Vagina (tissue), 2 donors: ENCODE results near the gene ARHGAP10. TPM values are rescaled to one million over a fixed set of nuclear protein-coding genes. Genes with fewer than 3 reads are reported as not detected.
"Not testable (repeated sequence)": the region's sequence is repeated elsewhere in the genome, so short reads cannot be mapped to it uniquely, and the experiment has no call there.

ENCODE experiments used
- DNase-seq, 2 donors: peaks; one replicate each; pipeline ENCODE4 v3.0.0-alpha.2; 2017; ENCODE audit errors: extremely low spot score in 2 of 2
- H3K27ac ChIP-seq: fragments of 200-600 bp; sonication (generic); one replicate; pipeline ENCODE4 v1.5.1; 2019
- H3K27me3 ChIP-seq: fragments of 200-600 bp; sonication (generic); one replicate; pipeline ENCODE4 v1.5.1; 2019
- H3K36me3 ChIP-seq, 2 donors: fragments of 200-600 bp; sonication (generic); one replicate each; pipeline ENCODE4 v1.5.1; 2017 to 2019
- H3K4me1 ChIP-seq: fragments of 200-600 bp; sonication (generic); one replicate; pipeline ENCODE4 v1.5.1; 2019
- H3K4me3 ChIP-seq, 2 donors: fragments of 200-600 bp; sonication (generic); 1 replicate in 1 of 2; 2 replicates in 1 of 2; pipeline ENCODE4 v1.5.1; 2016 to 2019
- H3K9me3 ChIP-seq: fragments of 200-600 bp; sonication (generic); one replicate; pipeline ENCODE4 v1.5.1; 2019
- POLR2A ChIP-seq, 2 donors: fragments of 450-650 bp; IDR thresholded peaks; one replicate each; pipeline ENCODE4 v1.6.1; 2017; ENCODE audit warnings: antibody characterized with exemption in 2 of 2, mild to moderate bottlenecking in 2 of 2, moderate library complexity in 2 of 2
- POLR2AphosphoS5 ChIP-seq, 2 donors: sonication (generic); formaldehyde crosslinking; IDR thresholded peaks; one replicate each; pipeline ENCODE4 v1.9.0; 2017; ENCODE audit warnings: antibody characterized with exemption in 2 of 2, mild to moderate bottlenecking in 2 of 2, low read depth in 1 of 2; ENCODE audit not compliant: insufficient read depth in 1 of 2
- intact Hi-C: fragments of 100-400 bp; cut with DNase I; formaldehyde crosslinking; loops from one replicate; pipeline ENCODE4 v1.15.1; 2023
- total RNA-seq: library from RNA; depleted of rRNA; stranded (reverse); fragments of >200 nt; gene quantifications from one replicate; pipeline ENCODE4 v1.2.3, GENCODE V29; 2016
- TF ChIP-seq, protein P1 (sequence below), 3 experiments: fragments of 450-650 bp in 2 of 3; fragments of 200-600 bp in 1 of 3; sonication (generic) in 1 of 3; IDR thresholded peaks; one replicate each; pipeline ENCODE4 v1.5.1; 2017 to 2019; ENCODE audit warnings: antibody characterized with exemption in 3 of 3, mild to moderate bottlenecking in 2 of 3, moderate library complexity in 2 of 3

Gene ARHGAP10
- total RNA-seq, 1 donor from 2014 or later = 55.5 TPM

GRCh38 chr4:148077581-148077980, 345.7 kb downstream of the ARHGAP10 start:
- H3K36me3 ChIP-seq = peaks cover 0 to 23% of the 10 kb centered on the region in 2 donors
- intact Hi-C loops = no loop called here
- no peak for DNase-seq
- no peaks in the 10 kb centered on the region for H3K27me3 ChIP-seq
- TF ChIP-seq POLR2A (IDR thresholded peaks at IDR 0.05) (no peak), POLR2AphosphoS5 (IDR thresholded peaks at IDR 0.05; ENCODE audit: insufficient read depth in 1 of 2, low read depth in 1 of 2) (no peak)
- TF ChIP-seq, protein P1, sequence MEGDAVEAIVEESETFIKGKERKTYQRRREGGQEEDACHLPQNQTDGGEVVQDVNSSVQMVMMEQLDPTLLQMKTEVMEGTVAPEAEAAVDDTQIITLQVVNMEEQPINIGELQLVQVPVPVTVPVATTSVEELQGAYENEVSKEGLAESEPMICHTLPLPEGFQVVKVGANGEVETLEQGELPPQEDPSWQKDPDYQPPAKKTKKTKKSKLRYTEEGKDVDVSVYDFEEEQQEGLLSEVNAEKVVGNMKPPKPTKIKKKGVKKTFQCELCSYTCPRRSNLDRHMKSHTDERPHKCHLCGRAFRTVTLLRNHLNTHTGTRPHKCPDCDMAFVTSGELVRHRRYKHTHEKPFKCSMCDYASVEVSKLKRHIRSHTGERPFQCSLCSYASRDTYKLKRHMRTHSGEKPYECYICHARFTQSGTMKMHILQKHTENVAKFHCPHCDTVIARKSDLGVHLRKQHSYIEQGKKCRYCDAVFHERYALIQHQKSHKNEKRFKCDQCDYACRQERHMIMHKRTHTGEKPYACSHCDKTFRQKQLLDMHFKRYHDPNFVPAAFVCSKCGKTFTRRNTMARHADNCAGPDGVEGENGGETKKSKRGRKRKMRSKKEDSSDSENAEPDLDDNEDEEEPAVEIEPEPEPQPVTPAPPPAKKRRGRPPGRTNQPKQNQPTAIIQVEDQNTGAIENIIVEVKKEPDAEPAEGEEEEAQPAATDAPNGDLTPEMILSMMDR (IDR thresholded peaks at IDR 0.05) = no peak
- peaks cover 6% of the 10 kb centered on the region for H3K4me1 ChIP-seq
- no peaks in the 10 kb centered on the region for H3K9me3 ChIP-seq
- H3K4me3 ChIP-seq = no peak overlapping the region
- H3K27ac ChIP-seq = no peak overlapping the region

DNA sequence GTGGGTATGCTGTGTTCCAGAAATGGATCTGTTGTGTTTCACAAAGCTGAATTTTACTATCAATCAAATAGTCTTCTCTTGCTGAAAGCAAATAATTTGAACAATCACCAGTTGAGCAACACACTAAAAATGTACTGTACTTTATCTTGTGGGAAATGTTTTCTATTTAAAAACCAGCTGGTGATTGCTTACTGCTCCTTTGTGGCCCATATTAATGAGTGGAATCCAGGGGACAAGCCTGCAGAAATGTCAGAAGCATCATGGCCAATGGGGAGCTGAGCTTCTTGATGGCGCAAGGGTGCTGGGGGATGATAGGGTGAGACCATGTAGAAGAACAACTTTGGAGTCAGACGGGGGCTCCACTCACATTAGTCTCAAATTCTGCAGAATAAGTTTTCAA, 346.2 kb downstream of the ARHGAP10 start:
- TF ChIP-seq, protein P1 (IDR thresholded peaks at IDR 0.05) = no peak
- TF ChIP-seq POLR2A (IDR thresholded peaks at IDR 0.05) (no peak), POLR2AphosphoS5 (IDR thresholded peaks at IDR 0.05; ENCODE audit: insufficient read depth in 1 of 2, low read depth in 1 of 2) (no peak)
- H3K36me3 ChIP-seq = peaks cover 0 to 18% of the 10 kb centered on the region in 2 donors
- no peaks in the 10 kb centered on the region for H3K27me3 ChIP-seq
- intact Hi-C loops = no loop called here
- no peak overlapping the region for H3K4me3 ChIP-seq
- no peak for DNase-seq
- H3K9me3 ChIP-seq = no peaks in the 10 kb centered on the region
- peaks cover 6% of the 10 kb centered on the region for H3K4me1 ChIP-seq
- H3K27ac ChIP-seq = no peak overlapping the region

GRCh38 chr4:148079961-148080360, 348.1 kb downstream of the ARHGAP10 start:
- H3K27ac ChIP-seq = no peak overlapping the region
- H3K27me3 ChIP-seq = no peaks in the 10 kb centered on the region
- peaks cover 6% of the 10 kb centered on the region for H3K4me1 ChIP-seq
- no peak overlapping the region for H3K4me3 ChIP-seq
- peaks cover 0 to 15% of the 10 kb centered on the region in 2 donors for H3K36me3 ChIP-seq
- intact Hi-C loops = no loop called here
- no peak for DNase-seq
- TF ChIP-seq POLR2AphosphoS5 (IDR thresholded peaks at IDR 0.05; ENCODE audit: insufficient read depth in 1 of 2, low read depth in 1 of 2) (no peak), POLR2A (IDR thresholded peaks at IDR 0.05) (no peak)
- TF ChIP-seq, protein P1 (IDR thresholded peaks at IDR 0.05) = no peak
- H3K9me3 ChIP-seq = no peaks in the 10 kb centered on the region

- H3K4me3 ChIP-seq = no peak overlapping the region
- DNase-seq = peak in 1 of 2 donors; percentile 77
- H3K27me3 ChIP-seq = no peaks in the 10 kb centered on the region
- H3K4me1 ChIP-seq = peaks cover 6% of the 10 kb centered on the region
- no peaks in the 10 kb centered on the region for H3K9me3 ChIP-seq
- intact Hi-C loops = no loop called here
- TF ChIP-seq POLR2A (IDR thresholded peaks at IDR 0.05) = no peak
- no peak for TF ChIP-seq POLR2AphosphoS5 (IDR thresholded peaks at IDR 0.05; ENCODE audit: insufficient read depth in 1 of 2, low read depth in 1 of 2)
- TF ChIP-seq, protein P1 (IDR thresholded peaks at IDR 0.05) = no peak
- H3K36me3 ChIP-seq = peaks cover 0 to 15% of the 10 kb centered on the region in 2 donors
- no peak overlapping the region for H3K27ac ChIP-seq
Measured at GRCh38 chr4:148081267-148081666, 349.4 kb downstream of the ARHGAP10 start.

DNA sequence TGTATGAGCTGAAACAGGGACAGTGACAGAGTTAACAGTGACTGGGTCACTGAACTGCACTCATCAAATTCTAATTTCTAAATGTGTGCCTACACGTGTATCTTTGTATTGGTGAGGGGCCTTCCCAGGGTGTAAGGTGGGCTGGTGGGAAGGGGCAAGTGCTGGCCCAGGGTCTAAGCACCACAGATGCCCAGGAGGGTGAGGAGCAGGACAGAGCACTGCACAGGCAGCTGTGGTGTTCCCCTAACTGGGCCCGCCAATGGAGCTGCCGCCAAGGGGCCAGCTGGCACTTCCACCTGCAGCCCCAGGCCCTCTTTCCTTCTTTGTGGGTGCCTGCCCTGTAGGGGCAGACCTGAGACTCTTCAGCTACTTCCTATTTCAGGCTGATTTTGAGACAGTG, 349.9 kb downstream of the ARHGAP10 start:
- no peak for TF ChIP-seq POLR2AphosphoS5 (IDR thresholded peaks at IDR 0.05; ENCODE audit: insufficient read depth in 1 of 2, low read depth in 1 of 2)
- TF ChIP-seq, protein P1 (IDR thresholded peaks at IDR 0.05) = no peak
- no peak for TF ChIP-seq POLR2A (IDR thresholded peaks at IDR 0.05)
- no peak for DNase-seq
- Histone ChIP-seq H3K27me3 (no peaks in the 10 kb centered on the region), H3K9me3 (no peaks in the 10 kb centered on the region), H3K4me1 (peaks cover 5% of the 10 kb centered on the region), H3K36me3 (peaks cover 0 to 15% of the 10 kb centered on the region in 2 donors), H3K27ac (no peak overlapping the region), H3K4me3 (no peak overlapping the region)
- intact Hi-C loops = no loop called here

DNA sequence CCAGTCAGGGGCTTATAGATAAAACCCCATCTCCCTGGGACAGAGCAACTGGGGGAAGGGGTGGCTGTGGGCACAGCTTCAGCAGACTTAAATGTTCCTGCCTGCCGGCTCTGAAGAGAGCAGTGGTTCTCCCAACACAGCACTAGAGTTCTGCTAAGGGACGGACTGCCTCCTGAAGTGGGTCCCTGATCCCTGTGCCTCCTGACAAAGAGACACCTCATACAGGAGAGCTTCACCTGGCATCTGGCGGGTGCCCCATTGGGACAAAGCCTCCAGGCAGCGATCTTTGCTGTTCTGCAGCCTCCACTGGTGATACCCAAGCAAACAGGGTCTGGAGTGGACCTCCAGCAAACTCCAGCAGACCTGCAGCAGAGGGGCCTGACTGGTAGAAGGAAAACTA, 351.2 kb downstream of the ARHGAP10 start:
- H3K27me3 ChIP-seq, H3K9me3 ChIP-seq, H3K4me3 ChIP-seq, H3K4me1 ChIP-seq, H3K27ac ChIP-seq, intact Hi-C loops: not testable (repeated sequence)
- peaks cover 0 to 15% of the 10 kb centered on the region in 2 donors for H3K36me3 ChIP-seq
- DNase-seq = peak in 1 of 2 donors; percentile 79
